Loucy (cell line): Measurements from ENCODE around the gene SLC7A9.

Experiments
- EZH2phosphoT487 ChIP-seq: fragments of 200-600 bp; IDR thresholded peaks from 2 replicates; pipeline ENCODE4 v1.6.1; 2018; ENCODE audit warnings: antibody characterized with exemption, mild to moderate bottlenecking, moderate library complexity, borderline replicate concordance
- TF ChIP-seq, protein P1 (sequence below): fragments of 200-600 bp; sonication (generic); conservative IDR thresholded peaks from 2 replicates; pipeline ENCODE4 v1.5.1; 2014; ENCODE audit warnings: mild to moderate bottlenecking, antibody characterized with exemption, low read length

DNA sequence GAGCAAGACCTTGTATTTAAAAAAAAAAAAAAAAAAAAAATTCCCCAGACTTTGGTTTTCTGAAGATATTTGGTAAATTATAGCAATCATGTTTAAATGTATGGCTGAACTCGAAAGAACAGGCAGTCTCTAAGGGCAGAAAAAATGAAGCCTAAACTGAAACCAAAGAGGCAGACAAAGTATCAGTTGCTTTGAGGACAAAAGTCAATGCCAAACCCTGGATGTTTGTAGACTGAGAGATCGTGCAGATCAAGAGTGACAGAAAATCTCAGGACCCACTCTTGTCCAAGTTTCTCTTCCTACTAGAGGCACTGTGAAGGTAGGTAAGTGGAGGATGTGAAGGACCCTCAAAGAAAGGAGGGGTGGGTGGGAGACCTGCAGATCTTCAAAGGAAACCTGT is 11.1 kb upstream of the SLC7A9 start:
- TF ChIP-seq, protein P1, sequence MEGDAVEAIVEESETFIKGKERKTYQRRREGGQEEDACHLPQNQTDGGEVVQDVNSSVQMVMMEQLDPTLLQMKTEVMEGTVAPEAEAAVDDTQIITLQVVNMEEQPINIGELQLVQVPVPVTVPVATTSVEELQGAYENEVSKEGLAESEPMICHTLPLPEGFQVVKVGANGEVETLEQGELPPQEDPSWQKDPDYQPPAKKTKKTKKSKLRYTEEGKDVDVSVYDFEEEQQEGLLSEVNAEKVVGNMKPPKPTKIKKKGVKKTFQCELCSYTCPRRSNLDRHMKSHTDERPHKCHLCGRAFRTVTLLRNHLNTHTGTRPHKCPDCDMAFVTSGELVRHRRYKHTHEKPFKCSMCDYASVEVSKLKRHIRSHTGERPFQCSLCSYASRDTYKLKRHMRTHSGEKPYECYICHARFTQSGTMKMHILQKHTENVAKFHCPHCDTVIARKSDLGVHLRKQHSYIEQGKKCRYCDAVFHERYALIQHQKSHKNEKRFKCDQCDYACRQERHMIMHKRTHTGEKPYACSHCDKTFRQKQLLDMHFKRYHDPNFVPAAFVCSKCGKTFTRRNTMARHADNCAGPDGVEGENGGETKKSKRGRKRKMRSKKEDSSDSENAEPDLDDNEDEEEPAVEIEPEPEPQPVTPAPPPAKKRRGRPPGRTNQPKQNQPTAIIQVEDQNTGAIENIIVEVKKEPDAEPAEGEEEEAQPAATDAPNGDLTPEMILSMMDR: no peak
- no peak for TF ChIP-seq EZH2phosphoT487
